Right atrium auricular region (tissue), 2 donors: ENCODE results near the gene HNRNPUL2. TPM values are rescaled to one million over a fixed set of nuclear protein-coding genes. Genes with fewer than 3 reads are reported as not detected.

Experiments used
- DNase-seq: peaks from one replicate; pipeline ENCODE4 v3.0.0-alpha.2; 2019; ENCODE audit warnings: low spot score
- H3K27ac ChIP-seq, 2 donors: fragments of 200-600 bp; sonication (generic); 1 replicate in 1 of 2; 2 replicates in 1 of 2; pipeline ENCODE4 v1.5.1; 2016 to 2019
- H3K27me3 ChIP-seq, 2 donors: fragments of 200-600 bp; sonication (generic); one replicate each; pipeline versions ENCODE4 v1.5.1 to v1.6.0; 2017 to 2019
- H3K36me3 ChIP-seq: fragments of 200-600 bp; sonication (generic); one replicate; pipeline ENCODE4 v1.5.1; 2016
- H3K4me1 ChIP-seq, 2 donors: fragments of 200-600 bp; sonication (generic); one replicate each; pipeline versions ENCODE4 v1.5.1 to v1.6.0; 2017 to 2019
- H3K4me3 ChIP-seq, 2 donors: fragments of 200-600 bp; sonication (generic); 1 replicate in 1 of 2; 2 replicates in 1 of 2; pipeline ENCODE4 v1.5.1; 2017 to 2019; ENCODE audit warnings: mild to moderate bottlenecking in 1 of 2, moderate library complexity in 1 of 2
- H3K9me3 ChIP-seq, 2 donors: fragments of 200-600 bp; sonication (generic); one replicate each; pipeline ENCODE4 v1.5.1; 2019
- CTCF ChIP-seq, 2 donors: fragments of 200-600 bp; sonication (generic); IDR thresholded peaks; one replicate each; pipeline ENCODE4 v1.5.1; 2019; ENCODE audit warnings: antibody characterized with exemption in 2 of 2
- total RNA-seq, 2 donors: library from RNA; depleted of rRNA; stranded (reverse); fragments of >200 nt; gene quantifications; one replicate each; pipeline ENCODE4 v1.1.0, GENCODE V29; 2016

HNRNPUL2 gene
- total RNA-seq, 2 donors from 2014 or later: 12.2 to 15.6 TPM

GRCh38 chr11:62712861-62713260 lies 14.4 kb downstream of the HNRNPUL2 start:
- H3K27me3 ChIP-seq: no peaks in the 10 kb centered on the region
- peaks cover 63% of the 10 kb centered on the region for H3K36me3 ChIP-seq
- DNase-seq: no peak
- TF ChIP-seq CTCF (IDR thresholded peaks at IDR 0.05): no peak
- H3K27ac ChIP-seq: peak overlapping the region; percentile 36 to 77
- H3K4me3 ChIP-seq: no peak overlapping the region
- H3K9me3 ChIP-seq: no peaks in the 10 kb centered on the region
- H3K4me1 ChIP-seq: peaks cover 0 to 47% of the 10 kb centered on the region in 2 donors

- H3K36me3 ChIP-seq: peaks cover 58% of the 10 kb centered on the region
- TF ChIP-seq CTCF (IDR thresholded peaks at IDR 0.05): no peak
- no peak overlapping the region for H3K4me3 ChIP-seq
- peak overlapping the region; percentile 36 to 77 for H3K27ac ChIP-seq
- H3K4me1 ChIP-seq: peaks cover 0 to 48% of the 10 kb centered on the region in 2 donors
- no peaks in the 10 kb centered on the region for H3K9me3 ChIP-seq
- no peak for DNase-seq
- no peaks in the 10 kb centered on the region for H3K27me3 ChIP-seq
Observed at GRCh38 chr11:62712276-62712812, 14.9 kb downstream of the HNRNPUL2 start.

GRCh38 chr11:62710001-62710345 lies 17.3 kb downstream of the HNRNPUL2 start:
- peak overlapping the region; percentile 57 to 61 for H3K4me3 ChIP-seq
- DNase-seq: no peak
- H3K9me3 ChIP-seq: no peaks in the 10 kb centered on the region
- H3K36me3 ChIP-seq: peaks cover 34% of the 10 kb centered on the region
- peak overlapping the region; percentile 93 to 98 for H3K27ac ChIP-seq
- H3K27me3 ChIP-seq: no peaks in the 10 kb centered on the region
- no peak for TF ChIP-seq CTCF (IDR thresholded peaks at IDR 0.05)
- H3K4me1 ChIP-seq: peaks cover 0 to 65% of the 10 kb centered on the region in 2 donors

- Histone ChIP-seq H3K27ac (peak overlapping the region; percentile 93 to 98), H3K36me3 (peaks cover 29% of the 10 kb centered on the region), H3K9me3 (no peaks in the 10 kb centered on the region), H3K4me3 (peak overlapping the region; percentile 57 to 61), H3K4me1 (peaks cover 0 to 61% of the 10 kb centered on the region in 2 donors), H3K27me3 (no peaks in the 10 kb centered on the region)
- DNase-seq: peak; percentile 99
- TF ChIP-seq CTCF (IDR thresholded peaks at IDR 0.05): peak in 1 of 2 donors; percentile 30
Observed at GRCh38 chr11:62709247-62710000, 17.8 kb downstream of the HNRNPUL2 start.

- peaks cover 22% of the 10 kb centered on the region for H3K36me3 ChIP-seq
- peak overlapping the region; percentile 57 to 61 for H3K4me3 ChIP-seq
- H3K9me3 ChIP-seq: no peaks in the 10 kb centered on the region
- TF ChIP-seq CTCF (IDR thresholded peaks at IDR 0.05): no peak
- no peaks in the 10 kb centered on the region for H3K27me3 ChIP-seq
- no peak for DNase-seq
- H3K4me1 ChIP-seq: peaks cover 0 to 55% of the 10 kb centered on the region in 2 donors
- H3K27ac ChIP-seq: peak overlapping the region; percentile 93 to 98
Observed at GRCh38 chr11:62708793-62709192, 18.5 kb downstream of the HNRNPUL2 start.
